ENCODE results near the gene ILF2. TPM values are rescaled to one million over a fixed set of nuclear protein-coding genes. Genes with fewer than 3 reads are reported as not detected.

Gene ILF2
- total RNA-seq, 1 donor from 2014 or later, result 148 TPM

DNA sequence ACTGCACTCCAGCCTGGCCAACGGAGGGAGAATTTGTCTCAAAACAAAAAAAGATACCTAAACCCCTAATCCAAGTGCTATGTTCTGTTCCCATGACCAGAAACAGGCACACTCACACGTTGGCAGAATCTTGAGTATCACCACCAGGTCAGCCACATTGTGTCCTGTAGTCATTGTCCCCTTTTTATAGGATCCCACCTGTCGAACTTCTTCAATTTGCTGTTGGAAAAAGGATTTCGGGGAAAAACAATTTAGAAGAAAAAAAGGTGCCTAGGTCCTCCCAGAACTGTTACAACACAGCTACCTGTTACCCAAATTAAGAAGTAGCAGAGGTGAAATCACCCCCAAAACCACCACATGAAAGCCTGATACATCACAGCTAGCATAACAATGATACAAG lies 3.4 kb downstream of the ILF2 start:
- H3K9ac ChIP-seq (ENCODE audit: low read depth in 1 of 3, low read length in 3 of 3), result no peak overlapping the region
- H3K4me3 ChIP-seq (ENCODE audit: low read length in 3 of 3), result no peak overlapping the region
- H3K27ac ChIP-seq (ENCODE audit: low read depth, low read length), result no peak overlapping the region
- peaks cover 56 to 67% (median 64%) of the 10 kb centered on the region in 3 donors for H3K36me3 ChIP-seq (ENCODE audit: control insufficient read depth in 3 of 3, insufficient read depth in 3 of 3, low read length in 3 of 3)
- H3K9me3 ChIP-seq (ENCODE audit: control insufficient read depth in 3 of 3, low read length in 3 of 3), result no peaks in the 10 kb centered on the region
- peaks cover 13 to 16% (median 15%) of the 10 kb centered on the region in 3 donors for H3K4me1 ChIP-seq (ENCODE audit: control insufficient read depth in 3 of 3, insufficient read depth in 3 of 3, low read length in 3 of 3)
- H3K27me3 ChIP-seq (ENCODE audit: control insufficient read depth in 3 of 3, insufficient read depth in 3 of 3, low read length in 3 of 3), result no peaks in the 10 kb centered on the region

DNA sequence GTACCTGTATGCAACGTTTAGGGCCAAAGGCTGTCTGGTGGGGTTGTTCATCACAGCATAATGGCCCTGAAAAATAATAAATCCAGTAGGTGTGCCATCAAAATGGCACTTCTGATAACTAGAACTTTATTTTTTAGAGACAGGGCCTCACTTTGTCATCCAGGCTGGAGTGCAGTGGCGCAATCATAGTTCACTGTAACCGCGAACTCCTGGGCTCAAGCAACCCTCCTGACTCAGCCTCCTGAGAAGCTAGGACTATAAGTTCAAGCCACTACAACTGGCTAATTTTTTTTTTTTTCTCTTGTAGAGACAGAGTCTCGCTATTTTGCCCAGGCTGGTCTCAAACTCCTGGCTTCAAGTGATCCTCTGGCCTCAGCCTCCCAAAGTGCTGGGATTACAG lies 7.6 kb downstream of the ILF2 start:
- Histone ChIP-seq H3K27ac (ENCODE audit: low read depth, low read length) (no peak overlapping the region), H3K27me3 (ENCODE audit: control insufficient read depth in 3 of 3, insufficient read depth in 3 of 3, low read length in 3 of 3) (no peaks in the 10 kb centered on the region), H3K9ac (ENCODE audit: low read depth in 1 of 3, low read length in 3 of 3) (no peak overlapping the region), H3K4me3 (ENCODE audit: low read length in 3 of 3) (no peak overlapping the region), H3K36me3 (ENCODE audit: control insufficient read depth in 3 of 3, insufficient read depth in 3 of 3, low read length in 3 of 3) (peaks cover 63 to 74% (median 73%) of the 10 kb centered on the region in 3 donors), H3K4me1 (ENCODE audit: control insufficient read depth in 3 of 3, insufficient read depth in 3 of 3, low read length in 3 of 3) (peaks cover 11 to 13% (median 12%) of the 10 kb centered on the region in 3 donors), H3K9me3 (ENCODE audit: control insufficient read depth in 3 of 3, low read length in 3 of 3) (no peaks in the 10 kb centered on the region)

DNA sequence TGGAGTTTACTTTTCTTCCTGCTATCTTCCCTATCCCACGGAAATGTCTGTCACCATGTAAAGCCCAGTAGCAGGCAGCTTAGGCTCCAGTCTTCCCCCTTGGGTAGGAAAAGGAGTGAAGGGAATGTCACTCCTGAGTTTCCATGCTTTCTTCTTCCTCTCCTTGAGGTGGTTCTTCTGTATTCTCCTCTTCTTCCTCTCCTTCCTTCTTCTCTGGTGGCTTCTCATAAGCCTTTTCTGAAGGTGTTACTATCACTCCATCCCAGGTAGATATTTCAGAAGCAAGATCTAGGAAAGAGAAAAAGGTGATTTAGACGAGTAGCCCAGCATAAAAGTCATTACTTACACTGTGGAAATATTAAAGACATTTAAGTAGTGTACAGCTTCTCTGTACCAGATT lies 8.5 kb downstream of the ILF2 start:
- Histone ChIP-seq H3K4me1 (ENCODE audit: control insufficient read depth in 3 of 3, insufficient read depth in 3 of 3, low read length in 3 of 3) (peaks cover 10 to 13% (median 11%) of the 10 kb centered on the region in 3 donors), H3K9me3 (ENCODE audit: control insufficient read depth in 3 of 3, low read length in 3 of 3) (no peaks in the 10 kb centered on the region), H3K27me3 (ENCODE audit: control insufficient read depth in 3 of 3, insufficient read depth in 3 of 3, low read length in 3 of 3) (no peaks in the 10 kb centered on the region), H3K36me3 (ENCODE audit: control insufficient read depth in 3 of 3, insufficient read depth in 3 of 3, low read length in 3 of 3) (peaks cover 59 to 65% (median 63%) of the 10 kb centered on the region in 3 donors), H3K9ac (ENCODE audit: low read depth in 1 of 3, low read length in 3 of 3) (no peak overlapping the region), H3K27ac (ENCODE audit: low read depth, low read length) (no peak overlapping the region), H3K4me3 (ENCODE audit: low read length in 3 of 3) (no peak overlapping the region)

DNA sequence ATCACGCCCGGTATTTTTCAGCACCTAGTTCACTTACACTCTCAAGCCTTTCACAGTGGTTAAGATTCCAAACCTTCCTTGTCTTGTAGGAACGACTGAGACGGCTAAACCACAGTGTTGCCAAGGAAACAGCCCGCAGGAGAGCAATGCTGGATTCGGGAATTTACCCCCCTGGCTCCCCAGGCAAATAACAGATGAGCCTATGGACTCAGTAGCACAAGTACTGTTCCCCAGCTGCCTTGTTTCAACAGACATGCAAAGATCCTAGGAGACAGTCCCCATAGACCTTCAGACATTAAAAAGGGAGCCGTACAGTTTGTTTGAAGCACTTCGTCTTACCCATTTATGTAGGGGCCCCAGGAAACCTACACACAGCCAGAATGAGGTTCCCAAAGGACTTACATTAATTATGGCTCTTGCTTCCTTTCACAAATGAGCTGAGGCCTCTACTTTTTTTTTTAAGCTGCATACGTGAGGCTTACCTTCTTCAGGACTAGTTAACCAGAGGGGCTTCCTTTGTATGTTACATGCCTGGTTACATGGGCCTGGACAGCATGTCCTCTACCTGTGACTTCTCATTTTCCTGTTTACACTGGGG lies 9.6 kb downstream of the ILF2 start:
- Histone ChIP-seq H3K27ac (ENCODE audit: low read depth, low read length) (no peak overlapping the region), H3K36me3 (ENCODE audit: control insufficient read depth in 3 of 3, insufficient read depth in 3 of 3, low read length in 3 of 3) (peaks cover 48 to 54% (median 53%) of the 10 kb centered on the region in 3 donors), H3K27me3 (ENCODE audit: control insufficient read depth in 3 of 3, insufficient read depth in 3 of 3, low read length in 3 of 3) (no peaks in the 10 kb centered on the region), H3K4me1 (ENCODE audit: control insufficient read depth in 3 of 3, insufficient read depth in 3 of 3, low read length in 3 of 3) (peaks cover 10 to 13% (median 11%) of the 10 kb centered on the region in 3 donors), H3K9me3 (ENCODE audit: control insufficient read depth in 3 of 3, low read length in 3 of 3) (no peaks in the 10 kb centered on the region), H3K4me3 (ENCODE audit: low read length in 3 of 3) (no peak overlapping the region), H3K9ac (ENCODE audit: low read depth in 1 of 3, low read length in 3 of 3) (no peak overlapping the region)

DNA sequence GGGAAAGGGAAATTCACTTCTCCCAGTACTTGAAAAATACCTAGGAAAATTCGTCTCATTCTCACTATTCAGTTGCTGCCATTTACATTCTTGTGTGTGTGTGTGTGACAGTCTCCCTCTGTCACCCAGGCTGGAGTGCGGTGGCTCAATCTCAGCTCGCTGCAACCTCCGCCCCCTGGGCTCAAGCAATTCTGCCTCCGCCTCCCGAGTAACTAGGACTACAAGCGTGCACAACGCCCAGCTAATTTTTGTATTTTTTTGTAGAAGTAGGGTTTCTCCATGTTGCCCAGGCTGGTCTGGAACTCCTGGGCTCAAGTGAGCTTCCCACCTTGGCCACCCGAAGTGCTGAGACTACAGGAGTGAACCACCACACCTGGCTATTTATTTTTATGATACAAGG lies 11.1 kb downstream of the ILF2 start:
- H3K4me3 ChIP-seq (ENCODE audit: low read length in 3 of 3), result peak overlapping the region; percentile 87 to 90 (median 88)
- H3K27me3 ChIP-seq (ENCODE audit: control insufficient read depth in 3 of 3, insufficient read depth in 3 of 3, low read length in 3 of 3), result no peaks in the 10 kb centered on the region
- no peaks in the 10 kb centered on the region for H3K9me3 ChIP-seq (ENCODE audit: control insufficient read depth in 3 of 3, low read length in 3 of 3)
- H3K27ac ChIP-seq (ENCODE audit: low read depth, low read length), result no peak overlapping the region
- peak overlapping the region; percentile 88 to 96 (median 96) for H3K9ac ChIP-seq (ENCODE audit: low read depth in 1 of 3, low read length in 3 of 3)
- H3K36me3 ChIP-seq (ENCODE audit: control insufficient read depth in 3 of 3, insufficient read depth in 3 of 3, low read length in 3 of 3), result peaks cover 37 to 38% (median 38%) of the 10 kb centered on the region in 3 donors
- peaks cover 10 to 13% (median 11%) of the 10 kb centered on the region in 3 donors for H3K4me1 ChIP-seq (ENCODE audit: control insufficient read depth in 3 of 3, insufficient read depth in 3 of 3, low read length in 3 of 3)

DNA sequence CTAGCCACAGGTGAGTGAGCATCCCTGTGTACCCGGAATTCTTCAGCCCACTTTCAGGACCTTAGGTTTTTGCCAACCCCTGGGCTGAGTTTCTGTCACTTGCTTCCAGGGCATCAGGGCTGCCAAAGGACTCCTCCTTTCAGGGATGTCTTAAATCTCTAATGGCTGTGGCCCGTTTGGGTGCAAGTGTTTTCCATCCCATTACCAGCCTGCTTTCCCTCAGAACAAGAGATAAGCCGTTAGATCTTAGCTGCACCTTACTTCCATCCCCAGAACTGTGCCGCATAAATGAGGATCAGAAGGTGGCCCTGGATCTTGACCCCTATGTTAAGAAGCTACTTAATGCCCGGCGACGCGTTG lies 11.6 kb downstream of the ILF2 start:
- Histone ChIP-seq H3K27ac (ENCODE audit: low read depth, low read length) (peak overlapping the region; percentile 92), H3K9ac (ENCODE audit: low read depth in 1 of 3, low read length in 3 of 3) (peak overlapping the region; percentile 88 to 96 (median 96)), H3K4me3 (ENCODE audit: low read length in 3 of 3) (peak overlapping the region; percentile 87 to 90 (median 88)), H3K9me3 (ENCODE audit: control insufficient read depth in 3 of 3, low read length in 3 of 3) (no peaks in the 10 kb centered on the region), H3K4me1 (ENCODE audit: control insufficient read depth in 3 of 3, insufficient read depth in 3 of 3, low read length in 3 of 3) (peaks cover 10 to 13% (median 11%) of the 10 kb centered on the region in 3 donors), H3K27me3 (ENCODE audit: control insufficient read depth in 3 of 3, insufficient read depth in 3 of 3, low read length in 3 of 3) (no peaks in the 10 kb centered on the region), H3K36me3 (ENCODE audit: control insufficient read depth in 3 of 3, insufficient read depth in 3 of 3, low read length in 3 of 3) (peaks cover 33% of the 10 kb centered on the region in 3 donors)

DNA sequence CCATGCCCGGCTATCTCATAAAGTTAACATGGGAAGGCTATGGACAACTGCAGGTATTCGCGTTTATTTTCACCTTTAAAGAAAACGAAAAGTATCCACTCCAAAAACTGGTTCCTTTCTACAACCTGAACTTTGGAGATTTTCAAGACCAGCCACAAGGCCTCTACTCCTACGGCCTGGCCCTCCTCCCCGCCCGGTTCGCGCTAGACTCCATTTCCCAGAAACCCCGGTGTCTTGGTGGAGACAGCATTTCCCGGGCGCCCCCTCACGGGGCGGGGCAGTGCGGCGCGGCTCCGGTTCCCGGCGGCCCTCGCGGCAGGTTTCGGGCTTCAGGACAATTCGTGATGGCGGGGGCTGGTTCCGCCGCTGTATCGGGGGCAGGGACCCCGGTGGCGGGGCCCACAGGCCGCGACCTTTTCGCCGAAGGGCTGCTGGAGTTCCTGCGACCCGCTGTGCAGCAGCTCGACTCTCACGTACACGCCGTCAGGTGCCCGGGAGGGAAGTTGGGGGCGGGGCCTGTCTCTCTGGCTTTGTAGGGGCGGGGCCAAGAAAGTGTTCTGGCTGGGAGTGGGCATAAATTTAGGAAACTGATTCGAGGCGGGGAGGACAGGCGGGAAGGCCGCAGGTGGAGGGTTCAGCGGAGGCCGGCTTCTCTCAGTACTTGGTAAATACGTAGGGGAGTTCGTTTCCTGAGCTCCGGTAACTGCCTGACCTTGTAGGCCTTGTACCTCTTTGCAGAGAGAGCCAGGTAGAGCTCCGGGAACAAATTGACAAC lies 12.2 kb downstream of the ILF2 start, which contains the start of gene SNAPIN:
SNAPIN (plus strand) TSS at position 304 of the 775 bp plus-strand sequence; CDS start at position 345, 41 bp downstream.
- Histone ChIP-seq H3K4me1 (ENCODE audit: control insufficient read depth in 3 of 3, insufficient read depth in 3 of 3, low read length in 3 of 3) (peaks cover 10 to 13% (median 11%) of the 10 kb centered on the region in 3 donors), H3K27me3 (ENCODE audit: control insufficient read depth in 3 of 3, insufficient read depth in 3 of 3, low read length in 3 of 3) (no peaks in the 10 kb centered on the region), H3K9me3 (ENCODE audit: control insufficient read depth in 3 of 3, low read length in 3 of 3) (no peaks in the 10 kb centered on the region), H3K36me3 (ENCODE audit: control insufficient read depth in 3 of 3, insufficient read depth in 3 of 3, low read length in 3 of 3) (peaks cover 28 to 29% (median 28%) of the 10 kb centered on the region in 3 donors), H3K9ac (ENCODE audit: low read depth in 1 of 3, low read length in 3 of 3) (peak within 1 kb of the TSS; percentile 88 to 96 (median 96)), H3K27ac (ENCODE audit: low read depth, low read length) (peak within 1 kb of the TSS; percentile 92), H3K4me3 (ENCODE audit: low read length in 3 of 3) (peak within 1 kb of the TSS; percentile 87 to 90 (median 88))

DNA sequence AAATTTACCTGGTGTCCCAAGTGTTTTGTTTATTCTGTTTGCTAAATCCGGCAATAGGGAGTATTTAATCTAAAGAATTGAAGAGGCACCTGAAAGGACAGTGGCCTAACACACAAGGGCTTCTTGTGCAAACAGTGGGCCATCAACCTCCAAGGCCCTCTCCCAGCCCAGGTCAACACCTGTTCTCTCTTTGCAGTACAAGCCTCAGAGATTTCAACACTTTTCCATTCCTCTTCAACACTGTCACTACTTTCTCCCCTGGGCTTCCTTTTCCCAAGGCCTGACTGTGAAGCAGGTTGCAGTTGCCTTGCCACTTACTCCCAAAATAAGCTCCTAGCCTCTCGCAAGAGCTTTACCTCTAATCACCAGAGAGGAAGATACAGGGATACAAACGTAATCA lies 15.5 kb downstream of the ILF2 start:
- Histone ChIP-seq H3K9ac (ENCODE audit: low read depth in 1 of 3, low read length in 3 of 3) (no peak overlapping the region), H3K36me3 (ENCODE audit: control insufficient read depth in 3 of 3, insufficient read depth in 3 of 3, low read length in 3 of 3) (peaks cover 0 to 5% (median 3%) of the 10 kb centered on the region in 3 donors), H3K4me1 (ENCODE audit: control insufficient read depth in 3 of 3, insufficient read depth in 3 of 3, low read length in 3 of 3) (peaks cover 11 to 17% (median 13%) of the 10 kb centered on the region in 3 donors), H3K9me3 (ENCODE audit: control insufficient read depth in 3 of 3, low read length in 3 of 3) (no peaks in the 10 kb centered on the region), H3K27ac (ENCODE audit: low read depth, low read length) (no peak overlapping the region), H3K4me3 (ENCODE audit: low read length in 3 of 3) (no peak overlapping the region), H3K27me3 (ENCODE audit: control insufficient read depth in 3 of 3, insufficient read depth in 3 of 3, low read length in 3 of 3) (no peaks in the 10 kb centered on the region)

DNA sequence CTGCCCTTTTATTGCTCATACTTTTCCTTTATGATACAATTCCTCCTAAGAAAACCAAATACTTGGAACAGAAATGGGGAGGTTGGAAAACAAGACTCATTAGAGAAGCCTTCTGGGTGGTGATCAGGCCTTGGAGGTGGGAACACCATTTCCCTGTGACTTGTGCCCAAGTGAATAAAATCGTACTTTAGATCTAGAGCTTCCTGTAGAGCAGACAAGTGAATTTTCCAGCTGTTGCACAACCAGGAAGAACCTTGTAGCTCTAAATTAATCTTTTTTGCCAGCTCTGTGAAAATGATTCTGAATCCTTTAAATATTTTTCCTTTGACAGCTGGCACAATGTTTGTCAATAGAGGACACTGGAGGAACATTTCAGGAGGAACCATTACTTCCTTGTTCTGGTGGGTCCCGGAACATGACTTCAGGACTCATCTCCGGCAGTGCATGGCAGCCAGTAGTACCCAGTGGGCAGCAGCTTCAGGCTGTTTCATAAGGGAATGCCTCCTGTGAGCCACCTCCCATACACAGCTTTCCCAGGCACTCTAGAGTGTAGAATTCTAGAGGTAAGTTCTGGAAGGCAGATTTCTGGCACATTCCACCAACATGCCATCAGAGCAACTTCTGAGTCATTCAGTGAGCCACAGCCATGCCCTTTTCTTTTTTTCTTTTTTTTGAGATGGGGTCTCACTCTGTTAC lies 17.8 kb downstream of the ILF2 start:
- H3K4me1 ChIP-seq (ENCODE audit: control insufficient read depth in 3 of 3, insufficient read depth in 3 of 3, low read length in 3 of 3), result peaks cover 17 to 20% (median 17%) of the 10 kb centered on the region in 3 donors
- no peak overlapping the region for H3K9ac ChIP-seq (ENCODE audit: low read depth in 1 of 3, low read length in 3 of 3)
- no peaks in the 10 kb centered on the region for H3K36me3 ChIP-seq (ENCODE audit: control insufficient read depth in 3 of 3, insufficient read depth in 3 of 3, low read length in 3 of 3)
- H3K9me3 ChIP-seq (ENCODE audit: control insufficient read depth in 3 of 3, low read length in 3 of 3), result no peaks in the 10 kb centered on the region
- H3K4me3 ChIP-seq (ENCODE audit: low read length in 3 of 3), result no peak overlapping the region
- H3K27me3 ChIP-seq (ENCODE audit: control insufficient read depth in 3 of 3, insufficient read depth in 3 of 3, low read length in 3 of 3), result no peaks in the 10 kb centered on the region
- H3K27ac ChIP-seq (ENCODE audit: low read depth, low read length), result peak overlapping the region; percentile 51
